GM23338 (cell line): ENCODE measurements around the gene JAKMIP1.

Experiments used
- CREB1 ChIP-seq: fragments of 250-450 bp; sonication (Bioruptor Pico); IDR thresholded peaks from 2 replicates; pipeline ENCODE4 v1.5.0; 2020; ENCODE audit warnings: low read depth, mild to moderate bottlenecking, moderate library complexity
- CTCF ChIP-seq, 2 experiments: fragments of 200-600 bp in 1 of 2; sonication (generic) in 1 of 2; conservative IDR thresholded peaks; 2 replicates each; pipeline versions ENCODE4 v1.5.1 to v1.6.1; 2016 to 2017; ENCODE audit warnings: antibody characterized with exemption in 2 of 2, low read depth in 2 of 2, mild to moderate bottlenecking in 2 of 2, moderate library complexity in 1 of 2
- ETS1 ChIP-seq: IDR thresholded peaks from 2 replicates; pipeline ENCODE4 v1.6.1; 2016; ENCODE audit warnings: antibody characterized with exemption
- EZH2 ChIP-seq: fragments of 200-600 bp; sonication (generic); IDR thresholded peaks from one replicate; pipeline ENCODE4 v1.8.0; 2017; ENCODE audit warnings: antibody characterized with exemption, mild to moderate bottlenecking, low read depth; ENCODE audit not compliant: unreplicated experiment
- EZH2phosphoT487 ChIP-seq: fragments of 200-600 bp; sonication (generic); IDR thresholded peaks from one replicate; pipeline ENCODE4 v1.8.1; 2018; ENCODE audit warnings: antibody characterized with exemption; ENCODE audit not compliant: unreplicated experiment
- JUNB ChIP-seq: IDR thresholded peaks from one replicate; pipeline ENCODE4 v1.6.1; 2016; ENCODE audit warnings: antibody characterized with exemption; ENCODE audit not compliant: unreplicated experiment
- NANOG ChIP-seq: IDR thresholded peaks from 2 replicates; pipeline ENCODE4 v1.6.1; 2016; ENCODE audit warnings: antibody characterized with exemption, borderline replicate concordance
- POLR2AphosphoS5 ChIP-seq: IDR thresholded peaks from 2 replicates; pipeline ENCODE4 v1.6.1; 2016; ENCODE audit warnings: antibody characterized with exemption, low read depth
- REST ChIP-seq: IDR thresholded peaks from one replicate; pipeline ENCODE4 v1.6.1; 2018; ENCODE audit warnings: antibody characterized with exemption; ENCODE audit not compliant: unreplicated experiment
- ZNF114 ChIP-seq: fragments of 250-450 bp; sonication (Bioruptor Pico); IDR thresholded peaks from 2 replicates; pipeline ENCODE4 v1.5.0; 2020; ENCODE audit warnings: mild to moderate bottlenecking, moderate library complexity
- ZNF331 ChIP-seq: fragments of 250-450 bp; sonication (Bioruptor Pico); IDR thresholded peaks from 2 replicates; pipeline ENCODE4 v1.5.0; 2020; ENCODE audit warnings: low read depth, mild to moderate bottlenecking, moderate library complexity

- TF ChIP-seq CTCF (conservative IDR thresholded peaks at IDR 0.05; ENCODE audit: low read depth in 2 of 2) (no peak), CREB1 (no peak), REST (no peak), EZH2 (no peak), JUNB (no peak), EZH2phosphoT487 (no peak), ZNF114 (CRISPR knock-in tag) (no peak), POLR2AphosphoS5 (no peak), ZNF331 (CRISPR knock-in tag) (no peak), ETS1 (no peak), NANOG (no peak)
These were observed 149.8 kb downstream of the JAKMIP1 start for GRCh38 chr4:6050551-6050950.
